SIG-M5 (cell line): ENCODE measurements around the gene CCNK.

Experiments
- DNase-seq: peaks from one replicate; lab custom pipeline; 2025; lab: John Stamatoyannopoulos, UW

CCNK gene

DNA sequence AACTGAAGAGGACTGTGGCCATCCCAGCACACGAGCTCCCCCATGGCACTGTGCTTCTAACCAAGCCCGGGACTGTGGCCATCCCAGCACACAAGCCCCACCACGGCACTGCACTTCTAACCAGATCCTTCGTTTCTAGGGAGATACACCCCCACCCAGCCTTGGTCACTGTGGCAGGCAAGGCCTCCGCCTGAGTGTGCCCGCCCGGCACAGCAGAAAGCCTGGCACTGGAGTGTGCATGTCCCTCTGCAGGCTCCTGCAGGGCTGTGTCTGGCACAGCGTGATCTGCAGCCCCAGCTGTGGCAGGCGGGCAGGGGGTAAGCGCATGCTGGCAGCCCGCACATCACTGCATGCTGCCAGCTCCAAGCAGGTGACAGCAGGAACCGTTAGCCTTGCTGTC lies 73.0 kb downstream of the CCNK start:
- DNase-seq: no peak

DNA sequence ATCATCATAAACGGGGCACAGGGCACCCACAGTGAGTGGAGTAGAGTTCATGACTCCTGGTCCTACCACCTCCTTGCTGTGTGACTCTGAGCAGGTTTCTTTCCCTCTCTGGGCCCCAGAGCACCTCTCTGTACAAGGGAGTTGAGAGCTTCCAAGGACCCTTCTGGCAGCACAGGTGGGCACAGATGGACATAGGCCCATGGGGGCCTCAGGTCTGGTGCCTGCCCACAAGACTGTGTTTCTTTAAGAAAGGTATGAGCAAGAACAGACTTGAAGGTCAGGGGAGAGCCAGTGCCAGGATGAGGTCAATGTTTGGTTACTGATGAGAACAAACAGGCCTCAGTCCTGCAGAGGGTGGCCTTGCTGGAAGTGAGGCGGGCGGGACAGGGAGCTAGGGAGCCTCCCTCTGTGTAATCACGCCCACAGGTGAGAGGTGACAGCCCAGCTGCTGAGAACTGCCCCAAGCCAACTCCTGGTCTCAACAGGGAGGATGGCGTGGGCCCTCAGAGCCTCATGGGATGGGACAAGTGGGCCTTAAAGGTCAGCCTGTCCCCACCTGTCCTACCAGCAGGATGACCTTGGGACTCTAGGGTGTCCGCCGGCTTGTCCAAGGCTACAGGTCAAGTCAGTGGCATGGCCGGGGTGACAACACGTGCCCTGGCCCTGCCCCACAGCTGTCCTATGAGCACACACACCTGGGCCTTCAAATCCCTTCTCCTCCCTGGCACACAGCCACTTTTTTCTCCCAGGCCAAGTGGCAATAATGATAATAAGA lies 73.7 kb downstream of the CCNK start:
- DNase-seq: no peak

DNA sequence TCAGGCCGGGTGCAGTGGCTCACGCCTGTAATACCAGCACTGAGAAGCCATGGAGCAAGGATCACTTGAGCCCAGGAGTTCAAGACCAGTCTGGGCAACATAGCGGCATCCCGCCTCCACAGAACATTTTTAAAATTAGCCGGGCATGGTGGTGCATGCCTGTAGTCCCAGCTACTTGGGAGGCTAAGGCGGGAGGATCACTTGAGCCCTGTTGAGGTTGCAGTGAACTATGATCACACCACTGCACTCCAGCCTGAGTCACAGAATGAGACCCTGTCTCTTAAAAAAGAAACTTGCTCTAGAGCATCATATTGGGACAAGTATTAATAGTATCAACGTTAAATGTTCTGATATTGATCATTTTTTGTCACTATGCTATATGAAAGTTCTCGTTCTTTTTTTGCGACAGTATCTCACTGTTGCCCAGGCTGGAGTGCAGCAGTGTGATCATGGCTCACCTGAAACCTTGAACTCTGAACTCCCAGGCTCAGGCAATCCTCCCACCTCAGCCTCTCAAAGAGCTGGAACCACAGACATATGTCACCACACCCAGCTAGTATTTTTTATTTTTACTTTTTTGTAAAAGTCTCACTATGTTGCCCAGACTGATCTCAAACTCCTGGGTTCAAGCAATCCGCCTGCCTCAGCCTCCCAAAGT lies 75.1 kb downstream of the CCNK start:
- DNase-seq: no peak

DNA sequence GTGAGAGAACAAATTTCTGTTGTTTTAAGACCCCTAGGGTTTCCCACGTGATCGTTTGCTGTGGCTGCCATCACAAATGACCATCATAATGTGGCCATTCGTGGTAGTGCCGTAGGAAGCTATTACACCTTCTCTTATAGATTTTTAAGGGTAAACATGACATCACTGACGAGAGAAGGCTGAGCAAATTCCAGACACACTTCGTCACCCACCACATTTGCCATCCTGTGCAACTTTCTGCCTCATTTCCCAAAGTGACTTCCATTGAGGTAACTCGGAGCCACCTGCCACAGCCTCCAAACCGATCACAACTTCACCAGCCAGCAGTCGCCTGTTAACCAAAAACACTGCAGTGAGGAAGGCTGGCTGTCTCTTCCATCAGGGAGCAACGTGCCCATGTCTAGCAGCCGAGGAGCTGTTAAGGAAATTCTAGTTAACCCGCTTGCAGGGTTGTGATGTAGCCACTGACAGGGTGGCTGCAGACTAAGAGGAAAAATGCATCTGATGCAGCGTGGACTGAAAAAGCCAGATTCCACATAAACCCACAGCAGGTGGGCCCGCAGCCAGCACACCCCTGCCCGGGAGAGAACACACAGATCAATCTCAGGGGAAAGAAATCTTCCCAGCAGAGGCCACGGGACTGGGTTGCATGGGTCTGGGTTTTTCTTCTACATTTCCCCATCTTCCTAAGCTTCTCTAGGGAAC lies 78.2 kb downstream of the CCNK start:
- no peak for DNase-seq

DNA sequence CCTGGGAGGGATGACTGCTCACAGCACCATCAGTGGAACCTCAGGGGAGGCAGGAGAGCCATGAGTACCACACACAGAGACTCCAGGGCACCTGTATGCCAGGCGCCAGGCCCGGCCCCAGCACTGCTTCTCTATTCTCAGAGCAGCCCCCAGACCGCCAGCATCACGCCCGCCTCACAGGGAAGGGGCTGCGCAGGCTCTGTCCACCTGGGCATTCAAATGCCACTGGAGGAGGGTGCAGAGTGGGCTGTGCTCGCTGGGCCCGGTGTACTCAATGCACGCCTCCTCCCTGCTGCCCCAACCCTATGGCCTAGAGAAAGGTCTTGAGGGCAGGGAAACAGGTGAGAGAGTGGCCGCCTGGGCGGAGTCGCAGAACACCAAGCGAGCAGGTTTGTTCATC lies 79.2 kb downstream of the CCNK start:
- no peak for DNase-seq

DNA sequence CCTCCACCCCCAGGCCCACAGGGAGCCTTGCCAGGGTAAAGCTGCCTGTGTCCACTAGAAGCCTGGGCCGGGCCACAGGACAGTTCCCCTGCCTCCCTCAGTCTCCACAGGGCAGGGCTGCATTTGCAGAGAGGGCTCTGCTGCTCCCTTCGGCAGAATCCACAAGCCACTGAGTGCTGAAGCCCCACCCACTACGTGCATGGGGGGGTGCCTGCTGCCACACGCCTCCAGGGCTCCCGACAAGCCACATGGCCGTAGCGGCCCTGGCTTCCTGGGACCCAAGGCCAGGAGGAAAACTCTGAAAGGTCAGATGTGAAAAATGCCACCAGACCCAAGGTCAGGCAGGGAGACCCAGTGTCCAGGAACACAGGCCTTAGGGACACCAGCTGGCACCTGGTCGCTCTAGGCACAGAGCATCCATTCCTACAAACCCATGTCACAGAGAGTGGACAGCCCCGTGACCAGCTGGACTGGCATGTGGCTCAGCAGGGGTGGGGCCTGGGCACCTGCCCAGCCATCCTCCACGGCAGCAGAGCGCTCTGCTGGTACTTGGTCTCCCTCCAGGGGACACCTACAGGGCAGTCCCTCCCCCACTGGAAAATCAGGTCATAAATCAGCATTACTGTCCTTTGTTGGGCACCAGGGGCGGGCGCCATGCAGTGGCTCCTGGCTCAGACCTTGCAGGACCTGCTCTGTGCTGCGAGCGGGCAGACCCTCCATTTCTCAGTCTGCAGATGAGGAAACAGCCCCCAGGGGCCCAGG lies 79.9 kb downstream of the CCNK start:
- no peak for DNase-seq

DNA sequence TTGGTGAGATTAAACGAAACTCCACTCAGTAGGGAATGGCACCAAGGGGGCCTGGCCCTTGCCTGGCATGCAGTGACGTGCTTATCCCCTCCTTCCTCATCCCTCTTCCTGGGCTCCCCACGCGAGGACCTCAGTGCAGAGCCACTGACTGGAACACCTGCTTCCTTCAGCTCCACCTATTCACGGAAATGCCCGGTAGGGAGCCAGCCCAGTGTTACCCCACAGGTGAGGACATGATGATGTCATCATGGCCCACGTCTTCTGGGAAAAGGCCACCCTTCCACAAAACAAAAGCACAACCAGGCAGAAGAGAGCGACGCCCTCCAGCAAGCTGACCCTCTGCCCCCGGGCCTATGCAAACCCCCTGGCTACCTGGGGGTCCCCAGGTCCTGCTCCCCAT lies 80.7 kb downstream of the CCNK start:
- no peak for DNase-seq
